ENCODE measurements around the gene RSPO1.

RSPO1 gene

DNA sequence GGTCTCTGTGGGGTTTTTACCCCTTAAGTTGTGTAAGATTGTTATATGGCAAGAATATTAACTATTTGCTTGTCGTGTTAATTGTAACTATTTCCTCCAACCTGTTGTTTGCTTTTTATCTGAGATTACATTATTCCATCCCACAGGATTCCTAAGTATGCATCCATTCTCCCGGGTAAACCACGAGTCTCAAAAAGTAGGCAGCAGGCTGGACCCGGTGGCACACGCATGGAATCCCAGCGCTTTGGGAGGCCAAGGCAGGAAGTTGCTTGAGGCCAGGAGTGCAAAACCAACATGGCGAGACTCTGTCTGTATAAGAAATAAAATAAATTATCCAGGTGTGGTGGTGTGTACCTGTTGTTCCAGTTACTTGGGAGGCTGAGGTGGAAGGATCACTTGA lies 12.6 kb upstream of the RSPO1 start:
- FAIRE-seq = no peak
- TF ChIP-seq SPI1 (IDR thresholded peaks at IDR 0.05; ENCODE audit: low read depth, low read length) (no peak), POLR2AphosphoS5 (IDR thresholded peaks at IDR 0.05; ENCODE audit: low read depth, low read length) (no peak), POU2F2 (IDR thresholded peaks at IDR 0.05; ENCODE audit: low read depth, low read length) (no peak), POLR2A (IDR thresholded peaks at IDR 0.05; ENCODE audit: low read depth, low read length) (no peak), PAX5 (IDR thresholded peaks at IDR 0.05; ENCODE audit: insufficient read depth, low read length, severe bottlenecking) (no peak), TAF1 (IDR thresholded peaks at IDR 0.05; ENCODE audit: low read depth, low read length) (no peak)
- no peak for DNase-seq (ENCODE audit: insufficient read length, low spot score)

DNA sequence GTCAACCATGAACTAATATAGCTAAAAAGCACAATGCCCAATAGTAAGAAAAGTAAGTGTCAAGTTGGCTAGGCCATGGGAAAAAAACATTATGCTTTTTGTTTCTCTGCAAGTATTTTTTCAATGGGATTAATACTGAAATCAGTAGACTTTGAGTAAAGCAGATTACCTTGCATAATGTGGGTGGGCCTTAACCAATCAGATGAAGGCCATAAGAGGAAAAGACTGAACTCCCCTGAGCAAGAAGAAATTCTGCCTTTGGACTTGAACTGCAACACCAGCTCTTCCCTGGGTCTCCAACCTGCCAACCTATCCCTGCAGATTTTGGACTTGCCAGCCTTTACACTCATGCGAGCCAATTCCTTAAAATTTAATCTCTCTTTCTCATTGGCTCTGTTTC lies 6.4 kb upstream of the RSPO1 start:
- TF ChIP-seq POLR2A (IDR thresholded peaks at IDR 0.05; ENCODE audit: low read depth, low read length) (no peak), SPI1 (IDR thresholded peaks at IDR 0.05; ENCODE audit: low read depth, low read length) (no peak), POLR2AphosphoS5 (IDR thresholded peaks at IDR 0.05; ENCODE audit: low read depth, low read length) (no peak), PAX5 (IDR thresholded peaks at IDR 0.05; ENCODE audit: insufficient read depth, low read length, severe bottlenecking) (no peak), TAF1 (IDR thresholded peaks at IDR 0.05; ENCODE audit: low read depth, low read length) (no peak), POU2F2 (IDR thresholded peaks at IDR 0.05; ENCODE audit: low read depth, low read length) (no peak)
- DNase-seq (ENCODE audit: insufficient read length, low spot score) (no peak), FAIRE-seq (no peak)

DNA sequence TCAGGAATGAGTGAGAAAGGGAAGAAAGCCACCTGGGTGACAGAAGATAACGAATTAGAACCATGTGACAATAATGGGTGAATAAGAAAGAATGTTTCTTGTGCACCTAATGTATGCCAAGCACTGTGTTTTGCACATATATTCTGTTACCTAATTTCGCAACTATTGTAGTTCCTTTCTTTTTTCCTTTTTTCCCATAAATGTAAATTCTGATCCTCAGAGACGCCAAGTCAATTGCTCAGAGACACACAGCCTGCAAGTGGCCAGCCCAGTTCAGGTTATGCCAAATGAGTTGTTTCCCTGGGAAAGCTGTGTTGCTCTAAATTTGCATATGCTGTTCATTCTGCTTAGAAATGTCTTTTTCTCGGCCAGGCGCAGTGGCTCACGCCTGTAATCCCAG lies 1.7 kb upstream of the RSPO1 start:
- DNase-seq (ENCODE audit: insufficient read length, low spot score) = no peak
- FAIRE-seq = no peak
- TF ChIP-seq POLR2AphosphoS5 (IDR thresholded peaks at IDR 0.05; ENCODE audit: low read depth, low read length) (no peak), SPI1 (IDR thresholded peaks at IDR 0.05; ENCODE audit: low read depth, low read length) (no peak), TAF1 (IDR thresholded peaks at IDR 0.05; ENCODE audit: low read depth, low read length) (no peak), POU2F2 (IDR thresholded peaks at IDR 0.05; ENCODE audit: low read depth, low read length) (no peak), POLR2A (IDR thresholded peaks at IDR 0.05; ENCODE audit: low read depth, low read length) (no peak), PAX5 (IDR thresholded peaks at IDR 0.05; ENCODE audit: insufficient read depth, low read length, severe bottlenecking) (no peak)

DNA sequence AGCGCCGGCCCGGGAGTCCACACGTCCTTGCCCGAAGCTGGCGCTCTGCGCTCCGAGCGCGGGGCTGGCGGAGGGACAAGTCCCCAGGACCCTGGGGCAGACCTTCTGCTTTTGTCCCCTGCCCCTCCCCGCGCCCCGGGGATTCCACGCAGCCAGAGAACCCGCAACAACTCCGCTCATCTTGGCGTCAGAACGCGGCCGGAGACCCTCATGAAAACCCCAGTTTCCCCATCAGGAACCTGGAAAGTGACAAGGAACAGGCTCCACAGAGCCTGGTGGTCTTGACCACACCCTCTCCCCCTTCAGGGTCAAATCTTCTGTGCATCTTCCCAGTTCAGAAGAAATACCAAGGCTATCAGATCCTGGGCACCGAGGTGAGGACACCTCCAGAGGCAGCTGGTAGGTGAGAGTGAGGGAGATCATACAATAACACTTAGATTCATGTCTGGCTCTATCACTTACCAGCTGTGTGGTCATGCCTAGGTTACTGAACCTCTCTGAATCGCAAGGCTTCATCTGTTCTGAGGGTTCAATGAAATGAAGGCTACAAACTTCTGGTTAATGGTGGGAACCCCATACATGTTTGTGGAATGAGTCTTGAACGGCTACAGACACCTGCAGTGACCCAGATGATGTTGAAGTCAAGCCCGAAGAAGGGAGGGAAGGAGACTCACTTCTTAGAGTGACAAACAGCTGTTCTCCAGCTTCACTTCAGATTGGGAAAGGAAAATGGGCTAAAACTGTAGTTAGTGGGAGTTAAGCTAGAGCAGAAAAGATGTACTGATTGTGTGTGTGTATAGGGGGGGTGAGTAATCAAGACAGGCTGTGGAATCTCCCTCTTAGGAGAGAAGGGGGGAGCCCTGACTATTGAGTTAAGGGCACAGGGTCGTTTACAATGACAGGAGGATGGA lies 555 bp upstream of the RSPO1 start:
- DNase-seq (ENCODE audit: insufficient read length, low spot score) (no peak), FAIRE-seq (no peak)
- TF ChIP-seq PAX5 (IDR thresholded peaks at IDR 0.05; ENCODE audit: insufficient read depth, low read length, severe bottlenecking) = no peak
- no peak for TF ChIP-seq POU2F2 (IDR thresholded peaks at IDR 0.05; ENCODE audit: low read depth, low read length)
- no peak for TF ChIP-seq POLR2AphosphoS5 (IDR thresholded peaks at IDR 0.05; ENCODE audit: low read depth, low read length)
- no peak for TF ChIP-seq POLR2A (IDR thresholded peaks at IDR 0.05; ENCODE audit: low read depth, low read length)

DNA sequence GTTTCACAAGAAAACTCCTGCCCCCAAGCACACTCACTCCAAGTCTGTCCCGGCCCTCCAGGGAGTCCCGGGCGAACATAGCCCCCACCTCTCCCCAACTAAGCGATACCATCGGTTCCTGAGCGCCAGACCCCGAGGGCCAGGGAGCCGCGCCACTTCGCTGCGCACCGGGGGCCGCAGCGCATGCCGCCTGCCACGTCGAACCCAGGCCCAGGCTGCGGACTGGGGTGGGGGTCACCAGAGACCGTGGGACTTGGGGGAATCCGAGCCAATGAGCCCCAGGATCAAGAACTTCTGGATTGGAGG lies 801 bp downstream of the RSPO1 start:
- FAIRE-seq = no peak

DNA sequence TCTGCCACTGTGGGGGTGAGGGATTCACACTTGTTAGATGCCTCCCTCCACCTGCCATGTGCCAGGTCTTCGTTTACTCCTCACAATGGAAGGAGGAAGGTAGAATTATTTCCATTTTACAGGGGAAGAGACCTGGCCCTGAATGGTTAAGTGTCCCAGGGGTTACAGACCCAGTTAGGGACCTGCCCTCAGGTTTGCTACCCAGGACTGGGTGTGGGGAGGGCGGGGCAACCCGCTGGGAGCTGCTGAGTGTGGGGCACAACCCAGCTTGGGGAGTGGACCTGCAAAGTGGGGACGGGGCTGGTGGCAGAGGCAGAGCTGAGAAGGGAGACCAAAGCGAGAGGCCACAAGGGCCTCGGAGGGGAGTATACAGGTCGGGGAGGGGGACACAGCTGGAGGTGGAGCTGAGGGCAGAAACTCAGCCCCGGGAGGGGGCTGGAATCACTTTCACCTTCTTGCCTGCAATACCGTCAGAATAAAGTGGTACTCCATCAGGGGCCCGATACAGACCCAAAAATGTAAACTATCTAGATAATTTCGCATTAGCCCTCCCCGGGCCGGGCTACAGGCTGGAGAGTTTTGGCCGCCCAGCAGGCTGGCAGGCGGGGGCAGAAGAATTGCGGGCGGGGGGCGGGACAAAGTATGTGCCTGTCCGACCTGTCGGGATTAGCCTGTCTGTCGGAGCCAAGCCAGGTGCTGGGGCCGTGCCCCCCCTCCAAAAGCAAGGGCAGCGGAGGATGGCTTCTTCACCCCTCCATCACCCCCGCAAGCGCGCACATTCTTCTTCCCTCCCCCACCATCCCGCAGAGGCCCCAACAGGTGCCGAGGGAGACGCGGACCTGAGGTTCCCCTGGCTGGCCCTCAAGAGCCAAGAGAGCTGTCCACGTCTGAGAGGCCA lies 1.4 kb downstream of the RSPO1 start:
- TF ChIP-seq POLR2A (IDR thresholded peaks at IDR 0.05; ENCODE audit: low read depth, low read length) (no peak), POLR2AphosphoS5 (IDR thresholded peaks at IDR 0.05; ENCODE audit: low read depth, low read length) (no peak), POU2F2 (IDR thresholded peaks at IDR 0.05; ENCODE audit: low read depth, low read length) (no peak), TAF1 (IDR thresholded peaks at IDR 0.05; ENCODE audit: low read depth, low read length) (no peak), SPI1 (IDR thresholded peaks at IDR 0.05; ENCODE audit: low read depth, low read length) (no peak), PAX5 (IDR thresholded peaks at IDR 0.05; ENCODE audit: insufficient read depth, low read length, severe bottlenecking) (no peak)
- DNase-seq (ENCODE audit: insufficient read length, low spot score) (no peak), FAIRE-seq (no peak)

More for the DNA sequence above, 801 bp downstream of the RSPO1 start:
- DNase-seq (ENCODE audit: insufficient read length, low spot score) = no peak
- TF ChIP-seq TAF1 (IDR thresholded peaks at IDR 0.05; ENCODE audit: low read depth, low read length) (no peak), POLR2AphosphoS5 (IDR thresholded peaks at IDR 0.05; ENCODE audit: low read depth, low read length) (no peak), POU2F2 (IDR thresholded peaks at IDR 0.05; ENCODE audit: low read depth, low read length) (no peak), POLR2A (IDR thresholded peaks at IDR 0.05; ENCODE audit: low read depth, low read length) (no peak), PAX5 (IDR thresholded peaks at IDR 0.05; ENCODE audit: insufficient read depth, low read length, severe bottlenecking) (no peak), SPI1 (IDR thresholded peaks at IDR 0.05; ENCODE audit: low read depth, low read length) (no peak)

DNA sequence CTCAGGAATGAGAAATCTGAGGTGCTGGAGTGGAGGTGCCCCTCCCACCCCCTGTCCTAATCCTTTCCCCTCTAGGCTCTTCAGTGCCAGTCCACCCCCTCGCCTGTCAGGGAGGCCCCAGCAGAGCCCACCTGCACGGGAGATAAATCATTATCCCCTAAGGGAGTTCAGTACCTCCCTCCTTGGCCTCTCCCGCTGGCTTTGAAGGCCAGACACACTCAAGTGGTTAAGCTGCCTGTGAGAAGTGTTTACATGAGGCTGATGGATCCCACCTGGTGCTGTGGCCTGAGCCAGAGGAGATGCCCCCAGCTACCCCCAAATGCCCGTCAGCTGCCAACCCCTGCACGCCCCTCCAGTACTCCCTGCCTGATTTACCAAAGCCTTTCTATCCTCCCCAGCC lies 3.7 kb downstream of the RSPO1 start:
- TF ChIP-seq POLR2A (IDR thresholded peaks at IDR 0.05; ENCODE audit: low read depth, low read length) (no peak), POLR2AphosphoS5 (IDR thresholded peaks at IDR 0.05; ENCODE audit: low read depth, low read length) (no peak), PAX5 (IDR thresholded peaks at IDR 0.05; ENCODE audit: insufficient read depth, low read length, severe bottlenecking) (no peak), POU2F2 (IDR thresholded peaks at IDR 0.05; ENCODE audit: low read depth, low read length) (no peak), SPI1 (IDR thresholded peaks at IDR 0.05; ENCODE audit: low read depth, low read length) (no peak), TAF1 (IDR thresholded peaks at IDR 0.05; ENCODE audit: low read depth, low read length) (no peak)
- DNase-seq (ENCODE audit: insufficient read length, low spot score) (no peak), FAIRE-seq (no peak)

DNA sequence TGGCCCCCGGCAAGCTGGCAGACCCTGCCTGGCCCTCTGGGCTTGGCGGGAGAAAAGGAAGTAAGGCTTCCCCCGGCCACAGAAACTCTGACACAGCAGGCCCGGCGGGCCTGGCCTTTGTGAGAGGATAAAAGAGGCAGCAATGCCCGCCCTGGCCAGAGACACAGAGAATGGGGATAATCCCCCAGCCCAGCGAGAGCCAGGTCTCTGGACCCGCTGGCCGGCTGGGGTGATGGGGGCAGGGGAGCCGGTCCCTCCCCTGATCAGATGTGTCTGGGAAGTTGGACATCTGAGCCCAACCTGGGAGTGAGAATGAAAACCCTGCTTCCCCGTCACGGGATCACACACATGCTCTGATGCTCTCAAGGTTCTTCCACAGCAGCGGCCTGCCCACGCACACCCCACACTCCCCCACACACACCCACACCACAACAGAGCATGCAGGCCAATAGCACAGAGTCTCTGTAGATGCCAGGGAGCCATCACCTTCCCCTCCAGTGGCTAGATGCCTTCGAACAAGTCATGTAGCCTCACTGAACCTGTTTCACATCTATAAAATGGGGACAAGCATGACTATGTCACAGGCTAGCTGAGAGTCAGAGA lies 4.2 kb downstream of the RSPO1 start:
- DNase-seq (ENCODE audit: insufficient read length, low spot score) = no peak
- FAIRE-seq = no peak
- TF ChIP-seq POLR2AphosphoS5 (IDR thresholded peaks at IDR 0.05; ENCODE audit: low read depth, low read length) (no peak), PAX5 (IDR thresholded peaks at IDR 0.05; ENCODE audit: insufficient read depth, low read length, severe bottlenecking) (no peak), POU2F2 (IDR thresholded peaks at IDR 0.05; ENCODE audit: low read depth, low read length) (no peak), POLR2A (IDR thresholded peaks at IDR 0.05; ENCODE audit: low read depth, low read length) (no peak), SPI1 (IDR thresholded peaks at IDR 0.05; ENCODE audit: low read depth, low read length) (no peak), TAF1 (IDR thresholded peaks at IDR 0.05; ENCODE audit: low read depth, low read length) (no peak)

All from GM12891 (cell line).